ENCODE data around the gene GPX4. TPM values are rescaled to one million over a fixed set of nuclear protein-coding genes. Genes with fewer than 3 reads are reported as not detected.

Gene GPX4
- total RNA-seq, 1 donor from 2014 or later: 752 TPM

GRCh38 chr19:1129535-1129934, 25.7 kb downstream of the GPX4 start:
- no peak for DNase-seq (ENCODE audit: extremely low read depth, low read depth, low spot score)

GRCh38 chr19:1130771-1131717, 27.2 kb downstream of the GPX4 start:
- no peak for DNase-seq (ENCODE audit: extremely low read depth, low read depth, low spot score)

- DNase-seq (ENCODE audit: extremely low read depth, low read depth, low spot score): peak; percentile 48
Measured at GRCh38 chr19:1131718-1132551, 28.1 kb downstream of the GPX4 start.

- DNase-seq (ENCODE audit: extremely low read depth, low read depth, low spot score): no peak
Measured at GRCh38 chr19:1132552-1133383, 29.0 kb downstream of the GPX4 start.

GRCh38 chr19:1133471-1133929, 29.7 kb downstream of the GPX4 start:
- no peak for DNase-seq (ENCODE audit: extremely low read depth, low read depth, low spot score)

GRCh38 chr19:1134431-1134830, 30.6 kb downstream of the GPX4 start:
- DNase-seq (ENCODE audit: extremely low read depth, low read depth, low spot score): no peak

- no peak for DNase-seq (ENCODE audit: extremely low read depth, low read depth, low spot score)
Measured at GRCh38 chr19:1135454-1135853, 31.7 kb downstream of the GPX4 start.

GRCh38 chr19:1136201-1136600, 32.4 kb downstream of the GPX4 start:
- no peak for DNase-seq (ENCODE audit: extremely low read depth, low read depth, low spot score)

GRCh38 chr19:1136621-1137317, 33.0 kb downstream of the GPX4 start:
- no peak for DNase-seq (ENCODE audit: extremely low read depth, low read depth, low spot score)

- DNase-seq (ENCODE audit: extremely low read depth, low read depth, low spot score): no peak
Measured at GRCh38 chr19:1138121-1138520, 34.3 kb downstream of the GPX4 start.

GRCh38 chr19:1139126-1139525, 35.3 kb downstream of the GPX4 start:
- no peak for DNase-seq (ENCODE audit: extremely low read depth, low read depth, low spot score)

- no peak for DNase-seq (ENCODE audit: extremely low read depth, low read depth, low spot score)
Measured at GRCh38 chr19:1140272-1141027, 36.7 kb downstream of the GPX4 start.

GRCh38 chr19:1141944-1142343, 38.1 kb downstream of the GPX4 start:
- no peak for DNase-seq (ENCODE audit: extremely low read depth, low read depth, low spot score)

GRCh38 chr19:1143828-1144399, 40.1 kb downstream of the GPX4 start:
- no peak for DNase-seq (ENCODE audit: extremely low read depth, low read depth, low spot score)

GRCh38 chr19:1144741-1145140, 40.9 kb downstream of the GPX4 start:
- no peak for DNase-seq (ENCODE audit: extremely low read depth, low read depth, low spot score)

GRCh38 chr19:1145635-1146411, 42.0 kb downstream of the GPX4 start:
- no peak for DNase-seq (ENCODE audit: extremely low read depth, low read depth, low spot score)

GRCh38 chr19:1146412-1146699, 42.6 kb downstream of the GPX4 start:
- no peak for DNase-seq (ENCODE audit: extremely low read depth, low read depth, low spot score)

Measured in glomerular endothelial cell (primary cell).